ENCODE data around the gene S100A12. TPM values are rescaled to one million over a fixed set of nuclear protein-coding genes. Genes with fewer than 3 reads are reported as not detected.

S100A12 gene
- total and polyA plus RNA-seq, 2 donors (not counting 3 experiments of a cell fraction or from before 2014, with no cell fraction given): not detected

- FAIRE-seq (no peak), DNase-seq (ENCODE audit: low read depth, low spot score) (no peak)
- CTCF ChIA-PET: interaction anchor here (0.9 to 13.2 kb wide), 3 partner anchors 50 to 178 kb away, joined by 3 to 331 read pairs (median 5); no protein-coding TSS in a partner anchor
- POLR2A ChIA-PET: no interaction called here
- no peak overlapping the region for H2AFZ ChIP-seq (ENCODE audit: low read depth, low read length)
- H3K4me3 ChIP-seq (replicated peaks in 1 of 3; ENCODE audit: insufficient read depth in 1 of 3, low read depth in 1 of 3, low read length in 3 of 3): no peak overlapping the region
- dilution Hi-C loops (cut with MboI; ENCODE audit: extremely low pct_ligation_motif_present, low sequenced_read_pairs) (no loop called here), intact Hi-C loops (cut with micrococcal nuclease) (no loop called here)
- no peaks in the 10 kb centered on the region for H3K36me3 ChIP-seq (ENCODE audit: control insufficient read depth in 2 of 2, extremely low read depth in 1 of 2, insufficient read depth in 2 of 2, low read length in 2 of 2)
- H3K9me3 ChIP-seq (replicated peaks; ENCODE audit: control insufficient read depth, insufficient read depth, low read length): no peaks in the 10 kb centered on the region
- H3K9ac ChIP-seq (replicated peaks; ENCODE audit: extremely low read depth, insufficient read depth, low read length): no peak overlapping the region
- BruUV-seq (replicated peaks): no TSS peak
- no peaks in the 10 kb centered on the region for H4K20me1 ChIP-seq (replicated peaks; ENCODE audit: control insufficient read depth, extremely low read depth, insufficient read depth, low read length)
- H3K27ac ChIP-seq (ENCODE audit: insufficient read depth, low read depth, low read length): no peak overlapping the region
- no peaks in the 10 kb centered on the region for H3K27me3 ChIP-seq (ENCODE audit: control insufficient read depth in 2 of 2, insufficient read depth in 2 of 2, low read length in 2 of 2)
- H3K4me2 ChIP-seq (ENCODE audit: insufficient read depth, low read length): no peak overlapping the region
- H3K9me1 ChIP-seq (replicated peaks; ENCODE audit: control insufficient read depth, extremely low read depth, insufficient read depth, low read length): no peaks in the 10 kb centered on the region
- H3K4me1 ChIP-seq (ENCODE audit: control insufficient read depth, extremely low read depth, insufficient read depth, low read length): no peaks in the 10 kb centered on the region
- no peaks in the 10 kb centered on the region for H3K79me2 ChIP-seq (ENCODE audit: control insufficient read depth, insufficient read depth, low read length)
- no peak for TF ChIP-seq POLR2AphosphoS5 (IDR thresholded peaks at IDR 0.05; ENCODE audit: insufficient read depth, low read depth, low read length)
- TF ChIP-seq POLR2A (IDR thresholded peaks at IDR 0.05; ENCODE audit: low read depth, low read length): no peak
- no peak for TF ChIP-seq GATA2 (IDR thresholded peaks at IDR 0.05; ENCODE audit: insufficient read depth, insufficient read length, low read depth, low read length)
- TF ChIP-seq FOS (IDR thresholded peaks at IDR 0.05; ENCODE audit: borderline replicate concordance, insufficient read depth, low read length): no peak
- TF ChIP-seq CTCF (IDR thresholded peaks at IDR 0.05; ENCODE audit: extremely low read depth in 1 of 2, insufficient read depth in 1 of 2, low read depth in 1 of 2, low read length in 2 of 2): no peak
- TF ChIP-seq JUN (IDR thresholded peaks at IDR 0.05; ENCODE audit: borderline replicate concordance, insufficient read depth, insufficient read length, low read depth): no peak
- no peak for TF ChIP-seq EZH2 (IDR thresholded peaks at IDR 0.05; ENCODE audit: borderline replicate concordance, low read depth, low read length, severe bottlenecking)
- TF ChIP-seq MYC (IDR thresholded peaks at IDR 0.05; ENCODE audit: low read depth, low read length): no peak
- no peak for TF ChIP-seq MAX (IDR thresholded peaks at IDR 0.05; ENCODE audit: insufficient read depth, insufficient read length)
Measured at GRCh38 chr1:153354515-153355193, 20.8 kb downstream of the S100A12 start.
